BE2C (cell line): ENCODE measurements around the gene AP2B1.

Experiments used
- DNase-seq: peaks from one replicate; pipeline ENCODE4 v3.0.0-alpha.2; 2020
- H3K27me3 ChIP-seq: fragments of 250-450 bp; sonication (Bioruptor Pico); 2 replicates; pipeline ENCODE4 v1.5.1; 2020; ENCODE audit warnings: mild to moderate bottlenecking
- H3K36me3 ChIP-seq: fragments of 250-450 bp; sonication (Bioruptor Pico); 2 replicates; pipeline ENCODE4 v1.5.1; 2020; ENCODE audit warnings: mild to moderate bottlenecking
- H3K4me1 ChIP-seq: fragments of 250-450 bp; sonication (Bioruptor Pico); 2 replicates; pipeline ENCODE4 v1.5.1; 2020
- H3K4me3 ChIP-seq: 2 replicates; pipeline ENCODE4 v1.5.1; 2011; ENCODE audit warnings: low read depth, low read length
- H3K9me3 ChIP-seq: fragments of 250-450 bp; sonication (Bioruptor Pico); 2 replicates; pipeline ENCODE4 v1.5.1; 2020
- TF ChIP-seq, protein P1 (sequence below): IDR thresholded peaks from 2 replicates; pipeline ENCODE4 v1.5.1; 2012; ENCODE audit warnings: mild to moderate bottlenecking, low read depth, low read length

The AP2B1 gene

DNA sequence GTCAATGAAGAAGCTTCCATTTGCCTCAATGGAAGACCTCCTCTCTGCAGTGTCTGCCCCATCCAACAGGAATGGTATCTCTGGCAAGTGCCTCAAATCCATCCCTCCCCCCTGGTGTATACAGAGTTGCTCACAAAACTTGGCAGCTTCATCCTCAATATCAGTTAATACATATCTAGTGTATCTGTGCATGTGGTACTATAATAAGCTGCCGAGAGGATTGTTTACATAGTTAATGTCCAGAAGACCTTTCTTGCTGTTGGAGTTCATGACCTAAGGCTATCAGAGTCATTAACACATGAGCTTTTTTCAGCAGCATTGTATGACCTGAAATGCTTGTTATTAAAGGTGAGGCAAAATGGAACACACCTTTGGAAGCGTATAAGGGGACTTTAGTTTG, 130.4 kb downstream of the AP2B1 start:
- Histone ChIP-seq H3K36me3 (peaks cover 23% of the 10 kb centered on the region), H3K27me3 (no peaks in the 10 kb centered on the region), H3K4me1 (peaks cover 29% of the 10 kb centered on the region), H3K4me3 (no peak overlapping the region), H3K9me3 (no peaks in the 10 kb centered on the region)
- TF ChIP-seq, protein P1, sequence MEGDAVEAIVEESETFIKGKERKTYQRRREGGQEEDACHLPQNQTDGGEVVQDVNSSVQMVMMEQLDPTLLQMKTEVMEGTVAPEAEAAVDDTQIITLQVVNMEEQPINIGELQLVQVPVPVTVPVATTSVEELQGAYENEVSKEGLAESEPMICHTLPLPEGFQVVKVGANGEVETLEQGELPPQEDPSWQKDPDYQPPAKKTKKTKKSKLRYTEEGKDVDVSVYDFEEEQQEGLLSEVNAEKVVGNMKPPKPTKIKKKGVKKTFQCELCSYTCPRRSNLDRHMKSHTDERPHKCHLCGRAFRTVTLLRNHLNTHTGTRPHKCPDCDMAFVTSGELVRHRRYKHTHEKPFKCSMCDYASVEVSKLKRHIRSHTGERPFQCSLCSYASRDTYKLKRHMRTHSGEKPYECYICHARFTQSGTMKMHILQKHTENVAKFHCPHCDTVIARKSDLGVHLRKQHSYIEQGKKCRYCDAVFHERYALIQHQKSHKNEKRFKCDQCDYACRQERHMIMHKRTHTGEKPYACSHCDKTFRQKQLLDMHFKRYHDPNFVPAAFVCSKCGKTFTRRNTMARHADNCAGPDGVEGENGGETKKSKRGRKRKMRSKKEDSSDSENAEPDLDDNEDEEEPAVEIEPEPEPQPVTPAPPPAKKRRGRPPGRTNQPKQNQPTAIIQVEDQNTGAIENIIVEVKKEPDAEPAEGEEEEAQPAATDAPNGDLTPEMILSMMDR, result no peak
- no peak for DNase-seq

DNA sequence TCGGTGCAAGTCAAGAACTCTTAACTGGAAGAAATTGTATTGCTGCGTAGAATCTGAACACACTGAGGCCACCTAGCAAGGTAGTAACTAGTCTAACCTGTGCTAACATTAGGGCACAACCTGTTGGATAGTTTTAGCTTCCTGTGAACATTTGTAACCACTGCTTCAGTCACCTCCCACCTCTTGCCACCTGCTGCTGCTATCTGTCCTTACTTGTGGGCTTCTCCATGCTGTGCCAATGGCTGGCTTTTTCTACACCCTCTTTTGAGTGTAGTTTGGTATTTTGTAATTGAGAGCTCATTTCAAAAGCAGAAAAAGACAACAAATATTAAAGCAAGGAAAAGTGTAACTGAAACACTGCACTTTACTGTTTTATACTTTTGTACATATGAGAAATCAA, 136.6 kb downstream of the AP2B1 start:
- TF ChIP-seq, protein P1, result no peak
- Histone ChIP-seq H3K4me1 (peaks cover 24% of the 10 kb centered on the region), H3K4me3 (no peak overlapping the region), H3K9me3 (no peaks in the 10 kb centered on the region), H3K36me3 (peaks cover 31% of the 10 kb centered on the region), H3K27me3 (no peaks in the 10 kb centered on the region)
- DNase-seq, result no peak

DNA sequence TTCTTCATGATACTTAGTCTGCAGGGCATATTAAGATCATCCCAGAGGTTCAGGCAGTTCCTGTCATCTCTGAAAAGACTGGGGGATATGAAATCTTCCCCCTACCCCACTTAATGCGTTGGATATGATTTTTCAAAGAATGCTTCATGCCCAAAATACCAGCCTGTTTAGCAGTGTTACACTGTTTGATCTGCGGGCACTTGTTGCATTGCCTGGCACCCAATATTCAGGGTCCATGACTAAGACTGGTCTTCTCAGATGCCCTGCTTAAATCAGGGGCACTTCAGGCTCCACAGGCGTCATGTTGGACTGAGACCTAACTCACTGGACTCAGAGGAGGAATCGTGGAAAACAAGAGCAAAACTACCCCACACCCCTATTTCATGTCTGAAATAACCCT, 137.9 kb downstream of the AP2B1 start:
- no peaks in the 10 kb centered on the region for H3K27me3 ChIP-seq
- H3K9me3 ChIP-seq, result no peaks in the 10 kb centered on the region
- DNase-seq, result no peak
- no peak overlapping the region for H3K4me3 ChIP-seq
- peaks cover 26% of the 10 kb centered on the region for H3K36me3 ChIP-seq
- TF ChIP-seq, protein P1, result no peak
- H3K4me1 ChIP-seq, result peaks cover 24% of the 10 kb centered on the region

DNA sequence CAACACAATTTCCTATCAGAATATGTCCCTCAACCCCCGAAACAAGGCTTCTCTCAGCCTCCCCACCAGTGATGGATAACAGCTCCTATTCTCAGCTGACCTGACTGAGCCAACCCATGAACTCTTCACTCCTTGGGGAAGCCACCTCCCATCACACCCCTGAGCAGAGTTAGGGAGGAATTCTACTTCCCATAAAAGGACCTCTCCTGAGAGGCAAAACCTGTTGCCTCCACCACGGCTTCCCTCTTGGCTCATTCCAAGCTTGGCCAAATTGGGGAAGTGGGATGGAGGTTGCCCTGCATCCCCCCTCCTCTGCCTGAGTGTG, 138.6 kb downstream of the AP2B1 start:
- Histone ChIP-seq H3K36me3 (peaks cover 26% of the 10 kb centered on the region), H3K4me3 (no peak overlapping the region), H3K9me3 (no peaks in the 10 kb centered on the region), H3K4me1 (peaks cover 24% of the 10 kb centered on the region), H3K27me3 (no peaks in the 10 kb centered on the region)
- TF ChIP-seq, protein P1, result no peak
- DNase-seq, result no peak

DNA sequence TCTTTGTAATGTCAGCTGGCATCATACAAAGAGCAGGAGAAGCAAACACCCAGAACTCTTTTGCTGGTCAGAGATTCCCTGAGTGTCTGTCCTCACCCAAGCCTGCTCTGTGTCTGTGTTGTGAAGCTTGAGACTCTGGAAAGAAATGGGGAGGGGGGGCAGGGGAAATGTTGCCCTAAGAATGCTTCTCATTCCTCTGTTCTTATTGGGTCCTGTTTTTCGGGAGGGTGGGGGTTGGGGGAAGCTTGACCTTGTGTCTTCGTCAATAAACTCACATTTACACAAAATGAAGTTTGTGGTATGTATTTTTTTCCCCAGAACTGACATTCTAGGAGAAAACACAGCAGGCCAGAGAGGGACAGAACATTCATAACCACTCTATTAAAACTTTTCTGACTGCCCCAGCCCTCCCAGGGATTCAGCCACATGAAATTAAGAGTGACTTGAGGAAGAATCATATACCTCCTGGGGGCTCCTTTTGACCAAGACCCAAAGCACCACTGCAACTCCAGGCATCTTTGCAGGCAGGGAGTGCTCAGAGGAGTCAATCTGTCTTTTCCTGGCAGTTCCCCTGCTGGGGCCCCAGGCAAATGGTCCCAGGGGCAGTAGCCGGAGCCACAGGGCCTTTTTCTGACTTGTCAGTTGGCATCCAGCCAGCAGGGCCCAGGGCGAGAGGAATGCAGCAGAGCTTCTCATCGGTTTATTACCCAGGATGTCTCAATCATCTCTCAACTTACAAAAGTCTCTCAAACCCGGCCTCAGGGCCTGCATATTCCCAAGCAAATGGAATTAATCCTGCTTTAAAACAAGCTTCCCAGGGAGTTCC, 139.2 kb downstream of the AP2B1 start:
- peak; percentile 94 for DNase-seq
- H3K4me1 ChIP-seq, result peaks cover 24% of the 10 kb centered on the region
- H3K36me3 ChIP-seq, result peaks cover 26% of the 10 kb centered on the region
- no peaks in the 10 kb centered on the region for H3K9me3 ChIP-seq
- no peaks in the 10 kb centered on the region for H3K27me3 ChIP-seq
- H3K4me3 ChIP-seq, result no peak overlapping the region
- TF ChIP-seq, protein P1, result no peak

DNA sequence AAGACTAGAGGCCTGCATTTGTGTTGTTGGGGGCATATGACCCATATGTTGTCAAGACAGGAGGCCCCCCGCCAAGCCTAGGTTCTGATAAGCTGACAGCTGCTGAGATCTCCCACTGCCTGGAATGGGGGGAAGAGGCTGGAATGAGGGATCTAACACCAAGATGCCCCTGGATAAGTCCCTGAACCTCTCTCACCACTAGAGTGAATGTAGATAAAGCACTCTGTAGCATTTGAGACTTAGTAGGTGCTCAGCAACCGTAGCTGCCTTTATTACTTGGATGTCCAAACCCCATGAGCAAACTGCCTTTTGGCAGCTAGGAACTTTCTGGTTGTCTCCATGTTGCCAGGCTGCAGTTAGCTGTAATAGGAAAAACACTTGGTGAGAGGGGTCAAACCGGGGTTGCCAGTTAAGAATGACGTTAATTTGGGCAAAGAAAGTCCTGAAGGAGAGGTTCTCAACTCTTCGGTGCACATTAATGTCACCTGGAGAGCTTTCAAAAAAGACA, 139.9 kb downstream of the AP2B1 start:
- DNase-seq, result no peak
- Histone ChIP-seq H3K9me3 (no peaks in the 10 kb centered on the region), H3K4me3 (no peak overlapping the region), H3K36me3 (peaks cover 26% of the 10 kb centered on the region), H3K4me1 (peaks cover 24% of the 10 kb centered on the region), H3K27me3 (no peaks in the 10 kb centered on the region)
- TF ChIP-seq, protein P1, result no peak
